Body of pancreas (tissue), 4 donors: ENCODE data around the gene MATN1.

Source experiments
- POLR2A ChIP-seq, 3 donors: fragments of 450-650 bp; IDR thresholded peaks; one replicate each; pipeline ENCODE4 v1.6.1; 2016; ENCODE audit warnings: antibody characterized with exemption in 3 of 3, mild to moderate bottlenecking in 2 of 3
- TF ChIP-seq, protein P1 (sequence below), 7 experiments: fragments of 450-650 bp in 4 of 7; fragments of 200-600 bp in 3 of 7; sonication (generic) in 3 of 7; IDR thresholded peaks; one replicate each; pipeline ENCODE4 v1.5.1; 2016 to 2019; ENCODE audit warnings: antibody characterized with exemption in 7 of 7

DNA sequence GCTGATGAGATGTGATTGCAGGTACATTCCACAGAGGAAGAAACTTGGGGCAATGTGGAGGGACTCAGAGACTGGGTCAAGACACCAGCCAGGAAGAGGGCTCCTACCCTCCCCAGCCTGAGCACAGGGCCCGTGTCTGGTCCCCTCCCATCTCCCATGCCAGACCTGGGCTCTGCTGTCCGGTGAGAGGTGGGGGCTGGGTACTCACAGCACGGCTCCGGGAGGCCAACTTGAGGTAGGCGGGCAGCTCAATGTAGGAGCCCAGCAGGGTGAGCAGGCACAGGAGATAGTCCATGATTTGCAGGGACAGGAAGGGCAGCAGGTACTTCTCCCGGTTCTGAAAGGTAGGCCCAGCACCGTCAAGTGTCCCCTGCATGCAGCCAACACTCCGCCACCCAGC is 16.2 kb upstream of the MATN1 start:
- TF ChIP-seq, protein P1, sequence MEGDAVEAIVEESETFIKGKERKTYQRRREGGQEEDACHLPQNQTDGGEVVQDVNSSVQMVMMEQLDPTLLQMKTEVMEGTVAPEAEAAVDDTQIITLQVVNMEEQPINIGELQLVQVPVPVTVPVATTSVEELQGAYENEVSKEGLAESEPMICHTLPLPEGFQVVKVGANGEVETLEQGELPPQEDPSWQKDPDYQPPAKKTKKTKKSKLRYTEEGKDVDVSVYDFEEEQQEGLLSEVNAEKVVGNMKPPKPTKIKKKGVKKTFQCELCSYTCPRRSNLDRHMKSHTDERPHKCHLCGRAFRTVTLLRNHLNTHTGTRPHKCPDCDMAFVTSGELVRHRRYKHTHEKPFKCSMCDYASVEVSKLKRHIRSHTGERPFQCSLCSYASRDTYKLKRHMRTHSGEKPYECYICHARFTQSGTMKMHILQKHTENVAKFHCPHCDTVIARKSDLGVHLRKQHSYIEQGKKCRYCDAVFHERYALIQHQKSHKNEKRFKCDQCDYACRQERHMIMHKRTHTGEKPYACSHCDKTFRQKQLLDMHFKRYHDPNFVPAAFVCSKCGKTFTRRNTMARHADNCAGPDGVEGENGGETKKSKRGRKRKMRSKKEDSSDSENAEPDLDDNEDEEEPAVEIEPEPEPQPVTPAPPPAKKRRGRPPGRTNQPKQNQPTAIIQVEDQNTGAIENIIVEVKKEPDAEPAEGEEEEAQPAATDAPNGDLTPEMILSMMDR (IDR thresholded peaks at IDR 0.05) = no peak
- TF ChIP-seq POLR2A (IDR thresholded peaks at IDR 0.05) = no peak
